Measurements from ENCODE around the gene GPHN.
"Not testable (repeated sequence)": the region's sequence is repeated elsewhere in the genome, so short reads cannot be mapped to it uniquely, and the experiment has no call there.

The GPHN gene

DNA sequence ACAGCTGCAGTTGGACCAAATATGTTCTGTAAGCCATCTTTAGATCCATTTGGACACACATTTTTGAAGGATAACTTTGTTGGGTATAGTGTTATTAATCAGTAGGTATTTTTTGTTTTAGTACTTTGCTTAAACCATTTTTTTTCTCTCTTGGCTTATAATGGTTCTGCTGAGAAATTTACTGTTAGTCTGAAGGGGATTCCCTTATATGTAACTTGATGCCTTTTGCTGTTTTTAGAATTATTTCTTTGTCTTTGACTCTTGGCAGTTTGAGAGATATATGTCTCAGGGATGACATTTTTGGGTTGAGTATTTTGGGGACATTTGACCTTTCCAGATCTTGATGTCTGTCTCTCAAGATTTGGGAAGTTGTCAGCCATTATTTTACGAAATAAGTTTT lies 169.8 kb downstream of the GPHN start:
- no peak for DNase-seq (ENCODE audit: low read depth)

GRCh38 chr14:66680216-66680615 lies 172.3 kb downstream of the GPHN start:
- no peak for DNase-seq (ENCODE audit: low read depth)

- DNase-seq (ENCODE audit: low read depth) = no peak
These were observed 188.4 kb downstream of the GPHN start for GRCh38 chr14:66696326-66696725.

DNA sequence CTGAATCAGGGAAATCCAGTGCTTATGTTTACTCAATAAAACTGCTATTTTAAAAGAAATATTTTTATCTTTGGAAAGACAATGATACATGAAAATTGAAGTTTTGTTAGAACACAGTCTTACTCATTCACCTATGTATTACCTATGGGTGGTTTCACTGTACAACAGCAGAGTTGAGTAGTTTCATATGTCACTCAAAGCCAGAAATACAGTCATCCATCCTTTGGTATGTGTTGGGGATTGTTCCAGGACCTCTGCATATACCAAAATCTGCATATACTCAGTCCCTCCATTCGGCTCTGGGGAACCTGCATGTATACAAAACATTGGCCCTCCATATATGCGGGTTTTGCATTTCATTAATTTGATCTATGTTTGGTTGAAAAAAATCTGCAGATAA lies 190.6 kb downstream of the GPHN start:
- no peak for DNase-seq (ENCODE audit: low read depth)

GRCh38 chr14:66701813-66702212 lies 193.9 kb downstream of the GPHN start:
- DNase-seq (ENCODE audit: low read depth) = no peak

DNA sequence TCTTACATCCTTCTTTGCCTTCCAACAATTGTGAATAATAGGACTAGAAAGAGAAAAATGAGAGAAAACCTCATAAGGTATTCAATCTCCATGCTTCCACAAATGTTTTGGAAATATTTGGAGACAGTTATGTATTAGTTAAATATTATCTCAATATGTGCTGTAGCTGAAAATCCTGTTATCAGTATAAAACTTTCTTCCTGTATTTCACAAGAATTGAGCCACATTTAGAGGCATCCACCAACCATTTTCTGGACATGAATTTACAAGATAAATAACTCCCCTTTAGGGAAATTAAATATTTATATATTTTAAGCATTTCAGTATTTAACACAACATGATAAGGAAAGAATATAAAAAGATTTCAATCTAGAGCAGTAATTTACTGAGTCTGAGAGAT lies 200.3 kb downstream of the GPHN start:
- DNase-seq (ENCODE audit: low read depth) = no peak

- DNase-seq (ENCODE audit: low read depth) = no peak
These were observed 201.3 kb downstream of the GPHN start for GRCh38 chr14:66709291-66709690.

GRCh38 chr14:66714291-66714690 lies 206.3 kb downstream of the GPHN start:
- not testable (repeated sequence) for DNase-seq (ENCODE audit: low read depth)

DNA sequence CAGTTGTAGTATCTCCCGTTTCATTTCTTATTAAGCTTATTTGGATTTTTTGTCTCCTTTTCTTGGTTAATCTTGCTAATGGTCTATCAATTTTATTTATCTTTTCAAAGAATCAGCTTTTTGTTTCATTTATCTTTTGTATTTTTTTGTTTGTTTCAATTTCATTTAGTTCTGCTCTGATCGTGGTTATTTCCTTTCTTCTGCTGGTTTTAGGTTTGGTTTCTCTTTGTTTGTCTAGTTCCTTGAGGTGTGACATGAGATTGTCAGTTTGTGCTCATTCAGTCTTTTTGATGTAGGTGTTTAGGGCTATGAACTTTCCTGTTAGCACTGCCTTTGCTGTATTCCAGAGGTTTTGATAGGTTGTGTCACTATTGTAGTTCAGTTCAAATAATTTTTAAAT lies 207.4 kb downstream of the GPHN start:
- not testable (repeated sequence) for DNase-seq (ENCODE audit: low read depth)

GRCh38 chr14:66716227-66716626 lies 208.3 kb downstream of the GPHN start:
- no peak for DNase-seq (ENCODE audit: low read depth)

- DNase-seq (ENCODE audit: low read depth) = no peak
These were observed 209.7 kb downstream of the GPHN start for GRCh38 chr14:66717561-66718140.

DNA sequence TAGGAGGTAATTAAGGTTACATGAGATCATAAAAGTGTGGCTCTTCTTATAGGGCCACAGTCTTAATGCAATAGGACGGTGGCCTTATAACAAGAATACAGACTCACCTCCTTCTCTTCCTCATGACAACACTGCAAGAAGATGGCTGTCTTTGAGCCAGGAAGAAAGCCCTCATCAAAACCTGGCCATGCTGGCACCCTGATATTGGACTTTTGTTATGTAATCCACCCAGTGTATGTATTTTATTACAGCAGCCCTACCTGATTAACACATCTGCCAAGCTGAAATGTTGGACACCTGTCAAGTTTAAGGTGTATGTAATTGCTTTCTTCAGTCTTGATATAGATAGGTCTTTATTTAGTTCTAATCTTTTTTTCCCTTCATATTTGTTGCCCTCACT lies 217.0 kb downstream of the GPHN start:
- no peak for DNase-seq (ENCODE audit: low read depth)

DNA sequence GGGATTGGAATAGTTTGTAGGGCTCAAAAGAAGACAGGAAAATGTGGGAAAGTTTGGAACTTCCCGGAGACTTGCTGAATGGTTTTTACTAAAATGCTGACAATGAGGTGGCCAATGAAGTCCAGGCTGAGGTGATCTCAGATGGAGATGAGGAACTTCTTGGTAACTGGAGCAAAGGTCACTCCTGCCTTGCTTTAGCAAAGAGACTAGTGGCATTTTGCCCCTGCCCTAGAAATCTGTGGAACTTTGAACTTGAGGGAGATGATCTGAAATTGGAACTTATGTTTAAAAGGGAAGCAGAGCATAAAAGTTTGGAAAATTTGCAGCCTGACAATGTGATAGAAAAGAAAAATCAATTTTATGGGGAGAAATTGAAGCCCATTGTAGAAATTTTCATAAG lies 223.4 kb downstream of the GPHN start:
- not testable (repeated sequence) for DNase-seq (ENCODE audit: low read depth)

GRCh38 chr14:66735853-66736252 lies 227.9 kb downstream of the GPHN start:
- no peak for DNase-seq (ENCODE audit: low read depth)

GRCh38 chr14:66739826-66740225 lies 231.9 kb downstream of the GPHN start:
- DNase-seq (ENCODE audit: low read depth) = no peak

GRCh38 chr14:66745078-66745477 lies 237.1 kb downstream of the GPHN start:
- DNase-seq (ENCODE audit: low read depth) = no peak

- DNase-seq (ENCODE audit: low read depth) = peak; percentile 1
These were observed 238.5 kb downstream of the GPHN start for GRCh38 chr14:66746316-66747006.

- no peak for DNase-seq (ENCODE audit: low read depth)
These were observed 244.2 kb downstream of the GPHN start for GRCh38 chr14:66752109-66752508.

GRCh38 chr14:66758031-66758613 lies 250.2 kb downstream of the GPHN start:
- DNase-seq (ENCODE audit: low read depth) = no peak

- no peak for DNase-seq (ENCODE audit: low read depth)
These were observed 264.2 kb downstream of the GPHN start for GRCh38 chr14:66772146-66772545.

- no peak for DNase-seq (ENCODE audit: low read depth)
These were observed 274.9 kb downstream of the GPHN start for GRCh38 chr14:66782853-66783252.

GRCh38 chr14:66790101-66790500 lies 282.2 kb downstream of the GPHN start:
- DNase-seq (ENCODE audit: low read depth) = no peak

DNA sequence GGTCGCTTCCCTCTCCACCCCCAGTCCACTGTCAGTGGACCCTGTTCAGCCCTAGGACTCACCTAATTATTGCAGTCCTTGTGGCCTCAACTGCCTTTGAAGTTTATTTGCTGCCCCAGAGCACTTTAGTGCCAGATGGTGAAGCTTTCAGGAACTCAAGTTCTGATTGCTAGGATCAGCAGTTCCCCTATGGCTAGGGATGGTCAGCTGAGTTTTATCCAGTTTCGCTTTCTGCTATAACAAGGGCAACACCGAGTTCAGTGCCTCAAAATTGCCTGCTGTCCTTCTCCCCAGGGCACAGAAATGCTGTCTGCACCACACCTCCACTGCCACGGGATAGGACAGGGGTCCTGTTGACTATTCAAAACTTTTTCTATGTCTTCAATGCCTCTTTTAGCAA lies 295.0 kb downstream of the GPHN start:
- no peak for DNase-seq (ENCODE audit: low read depth)

DNA sequence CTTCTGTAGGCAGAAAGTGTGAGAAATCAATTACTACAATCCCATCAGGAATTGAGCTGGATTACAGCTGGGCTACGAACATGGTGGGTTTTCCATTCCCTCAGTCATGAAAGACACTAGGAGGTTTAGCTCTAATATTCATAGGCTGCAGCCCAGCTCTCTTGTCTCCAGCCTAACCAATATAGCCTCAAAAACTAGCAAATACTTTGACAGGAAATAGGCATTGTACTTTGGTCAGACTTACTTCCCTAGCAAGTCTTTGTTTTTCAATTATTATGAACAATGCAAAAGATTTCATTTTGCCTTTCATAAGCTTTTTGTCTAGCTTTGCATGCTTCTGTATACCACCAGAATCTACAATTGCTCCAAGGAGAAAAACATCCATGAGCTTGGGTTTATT lies 296.2 kb downstream of the GPHN start:
- no peak for DNase-seq (ENCODE audit: low read depth)

Data from GM04504 (cell line).